Keratinocyte (primary cell): ENCODE data around the gene CDC42SE1.
"Not testable (repeated sequence)": the region's sequence is repeated elsewhere in the genome, so short reads cannot be mapped to it uniquely, and the experiment has no call there.

Experiments
- CTCF ChIP-seq, 3 experiments: IDR thresholded peaks in 1 of 3; conservative IDR thresholded peaks in 1 of 3; optimal IDR thresholded peaks in 1 of 3; 2 replicates in 2 of 3; 3 replicates in 1 of 3; pipeline versions ENCODE3 to v1.5.1; 2011; ENCODE audit warnings: low read length in 3 of 3, mild to moderate bottlenecking in 3 of 3, moderate library complexity in 2 of 3, control low read depth in 1 of 3, inconsistent platforms in 1 of 3; ENCODE audit not compliant: insufficient read depth in 2 of 3; ENCODE audit errors: extremely low read depth in 1 of 3
- EZH2 ChIP-seq: IDR thresholded peaks from one replicate; pipeline ENCODE4 v1.6.1; 2012; ENCODE audit warnings: inconsistent platforms, mild to moderate bottlenecking, low read length, moderate library complexity

- not testable (repeated sequence) for TF ChIP-seq CTCF (optimal IDR thresholded peaks at IDR 0.05 in 1 of 3, IDR thresholded peaks at IDR 0.05 in 1 of 3, conservative IDR thresholded peaks at IDR 0.05 in 1 of 3; ENCODE audit: extremely low read depth in 1 of 3, insufficient read depth in 2 of 3, low read length in 3 of 3); EZH2
Observed at GRCh38 chr1:151097426-151097825, 38.0 kb upstream of the CDC42SE1 start.
